Globus pallidus (tissue), 1 donor: Measurements from ENCODE around the gene TRIM64.
"Not testable (repeated sequence)": the region's sequence is repeated elsewhere in the genome, so short reads cannot be mapped to it uniquely, and the experiment has no call there.

Source experiments
- DNase-seq: peaks from one replicate; pipeline ENCODE4 v3.0.0-alpha.2; 2015; ENCODE audit warnings: low spot score

Gene TRIM64

GRCh38 chr11:89965737-89966136 is at the start of gene TRIM64:
TRIM64 (plus strand) TSS chr11:89966037; CDS start chr11:89968504, 2,467 bp downstream.
- not testable (repeated sequence) for DNase-seq

DNA sequence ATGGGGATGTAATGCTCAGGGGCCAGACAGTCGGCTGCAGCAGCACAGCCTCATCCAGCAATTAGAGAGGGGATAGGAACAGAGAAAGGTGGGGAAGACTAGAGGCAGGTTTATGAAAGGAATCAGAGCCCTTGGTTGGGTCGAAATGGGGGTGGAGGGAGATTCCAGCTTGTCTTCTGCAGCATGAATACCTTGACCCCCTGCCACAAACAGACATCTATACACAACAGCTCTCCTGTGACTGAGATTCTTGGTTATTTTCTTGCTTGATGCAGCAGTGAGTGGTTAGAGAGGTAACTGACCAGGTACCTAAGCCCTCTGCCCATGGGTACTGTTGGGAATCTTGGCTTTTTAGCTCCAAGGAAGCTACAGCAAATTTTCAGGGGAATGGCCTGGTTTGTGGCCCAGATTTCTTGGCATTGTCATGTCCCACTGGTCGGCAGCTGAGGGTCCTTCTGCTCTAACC is 43.6 kb upstream of the TRIM64 start, which contains the start of gene TRIM49D1:
Gene TRIM49D1 (minus strand): TSS at position 51 of the 466 bp plus-strand sequence. CDS start 4,535 bp downstream, outside the sequence.
- DNase-seq: no peak

DNA sequence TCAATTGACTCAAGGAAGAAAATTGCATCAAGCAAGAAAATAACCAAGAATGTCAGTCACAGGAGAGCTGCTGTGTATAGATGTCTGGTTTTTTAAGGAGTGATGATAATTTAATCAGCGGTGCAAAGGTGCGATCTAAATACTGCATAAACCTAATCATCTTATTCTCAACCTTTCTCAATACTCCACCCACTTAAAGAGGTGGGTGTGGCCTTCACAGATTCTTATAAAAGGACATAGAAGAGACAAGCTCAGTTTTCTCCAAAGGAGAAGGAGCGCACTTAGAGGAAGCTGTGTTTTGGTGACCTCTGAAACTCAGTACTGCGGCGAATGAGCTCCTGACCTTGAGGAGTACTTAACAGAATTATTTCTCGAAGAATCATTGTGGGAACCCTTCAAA is 42.1 kb upstream of the TRIM64 start, which contains the start of gene TRIM49D2:
Gene TRIM49D2 (plus strand): TSS at position 301 of the 400 bp plus-strand sequence. CDS start 2,698 bp downstream, outside the sequence.
- DNase-seq: not testable (repeated sequence)

DNA sequence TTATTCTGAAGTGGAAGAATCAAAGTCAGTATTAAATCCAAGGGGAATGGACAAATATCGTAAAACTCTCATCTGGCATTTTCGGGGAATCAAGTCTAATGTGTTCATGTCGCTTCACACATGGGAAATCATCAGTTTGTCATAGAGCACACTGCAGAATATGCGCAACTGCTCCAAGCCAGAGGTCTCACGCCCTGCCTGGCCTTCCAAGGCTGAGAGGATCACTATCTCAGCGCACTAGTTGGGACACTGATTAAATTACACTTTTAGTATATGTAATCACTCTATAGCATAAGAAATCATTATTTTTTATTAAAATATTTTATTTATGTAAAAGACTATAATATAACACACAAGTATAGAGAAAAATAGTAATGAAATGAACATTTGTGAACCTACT is 5.0 kb upstream of the TRIM64 start:
- DNase-seq: not testable (repeated sequence)
